ENCODE results near the gene FAM76B.
A peak's percentile ranks its signal among the peaks of the same experiment; 100 is the strongest.

FAM76B gene

DNA sequence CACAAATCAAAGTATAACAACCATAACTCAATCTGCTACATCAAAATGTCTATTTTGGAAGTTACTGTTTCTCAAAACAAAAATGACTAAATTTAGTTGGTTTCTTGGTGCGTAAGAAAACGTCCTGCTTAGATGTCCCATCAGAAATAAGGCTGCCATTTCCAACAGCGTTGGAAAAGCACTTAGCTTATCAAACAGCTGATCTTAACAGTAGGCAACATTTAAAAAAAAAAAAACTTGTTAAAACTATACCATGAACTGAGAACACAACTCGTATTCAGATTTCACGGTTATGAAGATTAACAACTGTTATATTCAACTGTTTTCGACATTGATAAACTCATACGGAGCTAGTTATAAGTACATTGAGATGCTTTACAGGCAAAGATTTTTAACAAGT lies 3.1 kb upstream of the FAM76B start:
- no peak for DNase-seq (ENCODE audit: extremely low read depth, low read depth)
- H3K4me3 ChIP-seq (replicated peaks; ENCODE audit: low read depth, low read length): no peak overlapping the region
- no peak for TF ChIP-seq CTCF (IDR thresholded peaks at IDR 0.05; ENCODE audit: low read depth, low read length, missing control alignments)

GRCh38 chr11:95792200-95792599 lies 2.6 kb upstream of the FAM76B start:
- peak overlapping the region; percentile 94 for H3K4me3 ChIP-seq (replicated peaks; ENCODE audit: low read depth, low read length)
- no peak for TF ChIP-seq CTCF (IDR thresholded peaks at IDR 0.05; ENCODE audit: low read depth, low read length, missing control alignments)
- no peak for DNase-seq (ENCODE audit: extremely low read depth, low read depth)

DNA sequence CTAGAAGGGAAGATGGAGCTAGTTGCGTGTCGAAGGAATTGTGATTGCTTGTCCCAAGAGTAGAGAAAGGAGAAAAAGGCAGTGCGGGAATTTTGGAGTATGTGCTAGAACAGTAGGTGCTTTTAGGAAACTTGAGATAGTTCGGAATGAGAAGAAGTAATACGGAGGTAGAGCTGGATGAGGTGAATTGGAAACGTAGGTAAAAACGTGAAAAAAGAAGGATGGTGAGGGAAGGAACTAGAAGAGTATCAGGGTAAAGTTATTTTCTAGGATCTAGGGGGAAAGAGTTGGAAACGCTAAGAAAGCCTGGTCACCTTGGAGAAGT lies 2.1 kb upstream of the FAM76B start:
- H3K4me3 ChIP-seq (replicated peaks; ENCODE audit: low read depth, low read length): peak overlapping the region; percentile 94

DNA sequence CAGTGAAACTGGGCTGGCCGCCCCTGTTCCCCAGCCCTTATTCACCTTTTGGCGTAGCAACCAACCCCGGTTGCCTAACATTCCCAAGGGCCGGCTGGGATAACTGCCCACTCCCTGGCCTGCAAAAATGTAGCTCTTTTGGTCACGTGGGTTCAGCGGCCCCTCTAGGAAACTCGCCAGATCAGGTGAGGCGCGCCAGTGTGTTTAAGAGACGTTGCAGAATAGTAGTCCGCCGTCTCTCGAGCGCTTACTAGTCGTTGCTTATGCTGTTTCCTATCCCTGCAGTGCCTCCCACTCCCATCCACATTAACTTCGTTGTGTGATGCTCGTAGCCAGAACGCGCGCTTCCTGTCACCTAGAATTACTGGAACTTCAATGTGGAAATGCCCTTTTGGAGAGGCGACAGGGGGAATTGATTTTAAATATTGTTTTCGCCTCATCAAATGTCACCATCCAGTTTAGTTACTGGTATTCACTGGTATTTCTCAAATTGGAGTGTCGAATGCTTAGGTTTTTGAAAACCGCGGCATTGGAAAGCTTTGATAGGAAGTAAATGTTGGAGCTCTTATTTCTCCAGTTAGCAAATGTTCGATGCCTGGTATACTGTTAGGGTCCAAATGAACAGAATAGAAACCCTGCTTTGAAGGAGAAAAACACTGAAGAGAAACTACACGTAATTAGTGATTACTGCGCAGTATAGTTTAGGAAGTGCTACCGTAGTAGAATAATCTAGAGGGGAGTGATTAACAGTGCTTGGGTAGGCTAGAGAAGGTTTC lies 1.5 kb upstream of the FAM76B start:
- TF ChIP-seq CTCF (IDR thresholded peaks at IDR 0.05; ENCODE audit: low read depth, low read length, missing control alignments): no peak
- peak overlapping the region; percentile 94 for H3K4me3 ChIP-seq (replicated peaks; ENCODE audit: low read depth, low read length)
- DNase-seq (ENCODE audit: extremely low read depth, low read depth): peak; percentile 27

More for the DNA sequence above, 2.1 kb upstream of the FAM76B start:
- DNase-seq (ENCODE audit: extremely low read depth, low read depth): no peak
- TF ChIP-seq CTCF (IDR thresholded peaks at IDR 0.05; ENCODE audit: low read depth, low read length, missing control alignments): no peak

DNA sequence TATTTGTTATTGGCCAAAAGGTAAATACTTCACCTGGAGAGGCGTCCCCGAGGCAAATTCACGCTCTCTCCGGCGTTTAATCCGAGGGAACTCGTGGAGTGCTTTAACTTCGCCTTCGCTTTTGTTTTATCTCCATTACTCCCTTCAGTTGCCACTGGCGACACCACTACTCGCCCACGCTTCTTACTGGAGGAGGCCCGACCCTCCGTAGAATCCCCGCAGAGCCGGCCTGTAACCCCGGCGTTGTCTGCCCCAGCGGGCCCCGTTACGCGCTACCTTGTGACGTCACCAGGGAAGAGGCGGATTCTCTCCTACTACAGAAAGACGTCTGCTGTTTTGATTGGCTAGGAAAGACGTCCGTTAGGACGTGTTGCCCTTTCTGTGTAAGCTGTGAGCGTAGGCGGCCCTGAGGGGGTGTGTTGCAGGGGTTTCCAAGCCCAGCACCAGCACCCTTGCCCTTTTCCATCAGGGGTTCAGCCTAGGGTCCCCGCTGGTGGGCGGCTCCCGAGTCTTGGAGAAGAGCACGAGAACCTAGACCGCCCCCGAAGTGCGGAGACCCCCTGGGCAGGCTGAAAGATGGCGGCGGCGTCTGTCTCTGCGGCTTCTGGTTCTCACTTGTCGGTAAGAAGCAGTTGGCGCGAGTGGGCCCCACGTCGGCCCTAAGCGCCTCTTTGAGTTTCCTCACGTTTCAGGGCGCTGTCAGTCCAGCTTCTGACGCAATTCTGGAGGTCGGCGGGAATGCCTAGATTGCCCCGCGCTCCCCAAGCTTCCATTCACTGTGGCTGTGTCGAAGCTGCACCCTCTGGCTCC lies 746 bp upstream of the FAM76B start, which contains the start of gene CEP57:
Gene CEP57 (plus strand): TSS at position 376 of the 810 bp plus-strand sequence. CDS start 201 bp downstream, at position 577.
- no peak for TF ChIP-seq CTCF (IDR thresholded peaks at IDR 0.05; ENCODE audit: low read depth, low read length, missing control alignments)
- DNase-seq (ENCODE audit: extremely low read depth, low read depth): peak; percentile 94
- H3K4me3 ChIP-seq (replicated peaks; ENCODE audit: low read depth, low read length): peak within 1 kb of the TSS; percentile 94

DNA sequence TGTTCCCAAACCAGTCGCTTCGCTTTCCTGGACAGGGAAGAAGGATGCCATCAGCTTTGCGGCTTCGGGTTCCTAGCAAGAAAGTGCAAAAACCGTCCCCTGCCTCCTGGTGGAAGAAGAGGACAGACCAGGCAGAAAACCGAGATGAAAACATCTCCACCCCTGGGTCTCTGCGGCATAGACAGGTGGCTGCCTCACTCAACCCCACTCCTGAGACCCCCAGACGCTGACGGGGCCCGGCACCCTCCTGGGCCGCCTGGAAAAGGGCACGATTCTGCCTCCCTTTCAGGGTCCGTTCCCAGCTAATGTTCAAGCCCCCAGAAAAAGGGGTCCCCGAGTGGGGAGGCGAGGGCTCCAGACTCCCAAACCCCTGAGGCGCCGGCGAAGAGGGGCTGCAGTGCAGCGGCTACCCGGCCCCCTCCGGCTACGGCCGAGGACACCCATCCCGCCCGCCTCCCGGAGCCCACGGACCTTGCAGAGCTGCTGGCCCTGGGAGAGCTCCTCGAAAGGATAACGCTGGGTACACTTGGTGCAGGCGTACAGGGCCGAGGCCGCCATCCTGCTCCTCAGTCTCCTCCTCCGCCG lies 569 bp downstream of the FAM76B start:
- peak; percentile 29 for DNase-seq (ENCODE audit: extremely low read depth, low read depth)
- H3K4me3 ChIP-seq (replicated peaks; ENCODE audit: low read depth, low read length): peak overlapping the region; percentile 94
- TF ChIP-seq CTCF (IDR thresholded peaks at IDR 0.05; ENCODE audit: low read depth, low read length, missing control alignments): peak; percentile 28

Data from HFF-Myc (cell line).